GM19240 (cell line): ENCODE measurements around the gene SCNN1A.

ENCODE experiments used
- DNase-seq: peaks from one replicate; pipeline ENCODE4 v3.0.0; 2011; ENCODE audit warnings: low spot score; ENCODE audit not compliant: insufficient read length

Gene SCNN1A

DNA sequence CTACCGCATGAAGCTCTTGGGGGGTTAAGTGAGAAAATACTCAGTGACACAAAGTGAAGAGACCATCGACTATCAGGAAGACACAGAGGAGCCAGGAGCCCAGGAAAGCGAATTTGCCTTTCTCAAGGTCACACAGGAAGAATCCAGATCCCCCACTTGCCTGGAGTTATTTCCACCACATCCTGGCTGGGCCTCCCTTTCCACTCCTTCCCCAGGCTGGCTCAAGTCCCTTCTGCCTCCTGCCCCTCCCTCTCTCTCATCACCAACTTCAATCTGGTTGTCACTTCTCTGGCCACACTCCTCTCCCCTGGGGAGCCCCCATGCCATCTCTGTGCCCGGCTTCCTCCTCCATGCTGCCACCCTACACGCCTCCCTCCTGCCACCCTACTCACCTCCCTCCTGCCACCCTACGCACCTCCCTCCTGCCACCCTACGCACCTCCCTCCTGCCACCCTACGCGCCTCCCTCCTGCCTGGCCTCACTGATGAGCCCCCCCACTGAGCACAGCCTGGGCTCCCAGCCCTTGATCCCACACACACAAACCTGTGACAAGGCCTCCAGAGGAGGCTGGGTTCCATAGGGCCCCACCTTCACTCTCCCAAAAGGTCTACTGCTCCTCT is 6.3 kb downstream of the SCNN1A start:
- no peak for DNase-seq

GRCh38 chr12:6367969-6368892 is 7.1 kb downstream of the SCNN1A start:
- DNase-seq = no peak

DNA sequence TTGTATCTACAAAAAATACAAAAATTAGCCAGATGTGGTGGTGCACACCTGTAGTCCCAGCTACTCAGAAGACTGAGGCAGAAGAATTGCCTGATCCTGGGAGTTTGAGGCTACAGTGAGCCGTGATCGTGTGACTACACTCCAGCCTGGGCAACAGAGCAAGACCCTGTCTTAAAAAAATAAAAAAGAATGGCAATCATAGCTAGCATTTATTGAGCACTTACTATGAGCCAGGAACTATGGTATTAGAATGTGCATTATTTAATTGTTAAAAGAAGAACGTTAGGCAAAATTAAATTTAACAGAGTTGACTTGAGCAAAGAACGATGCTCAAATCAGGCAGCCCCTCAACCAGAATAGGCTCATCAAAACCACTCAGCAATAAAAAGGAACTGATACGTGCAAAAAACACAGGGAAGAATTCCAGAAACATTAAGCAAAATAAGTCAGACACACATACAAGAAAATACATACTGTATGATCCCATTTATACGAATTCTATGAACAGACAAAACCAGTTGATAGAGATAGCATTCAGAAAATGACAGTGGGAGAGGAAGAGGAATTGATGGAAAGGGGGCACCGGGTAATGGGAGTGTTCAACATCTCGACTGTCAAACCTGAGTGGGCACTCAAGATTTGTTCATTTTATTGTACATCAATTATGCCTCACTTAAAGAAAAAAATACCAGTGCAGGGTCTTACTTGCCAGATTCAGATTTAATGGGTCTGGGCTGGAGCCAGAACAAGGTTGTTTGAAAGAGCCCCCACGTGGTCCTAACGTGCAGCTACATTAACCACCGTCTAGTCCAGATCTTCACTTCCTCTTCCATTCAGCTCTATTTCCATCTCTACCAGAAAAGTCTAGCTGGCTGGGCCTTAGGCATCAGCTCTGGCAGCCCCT is 8.0 kb downstream of the SCNN1A start:
- peak; percentile 73 for DNase-seq

- DNase-seq = no peak
Observed at GRCh38 chr12:6364044-6364374, 11.4 kb downstream of the SCNN1A start.

DNA sequence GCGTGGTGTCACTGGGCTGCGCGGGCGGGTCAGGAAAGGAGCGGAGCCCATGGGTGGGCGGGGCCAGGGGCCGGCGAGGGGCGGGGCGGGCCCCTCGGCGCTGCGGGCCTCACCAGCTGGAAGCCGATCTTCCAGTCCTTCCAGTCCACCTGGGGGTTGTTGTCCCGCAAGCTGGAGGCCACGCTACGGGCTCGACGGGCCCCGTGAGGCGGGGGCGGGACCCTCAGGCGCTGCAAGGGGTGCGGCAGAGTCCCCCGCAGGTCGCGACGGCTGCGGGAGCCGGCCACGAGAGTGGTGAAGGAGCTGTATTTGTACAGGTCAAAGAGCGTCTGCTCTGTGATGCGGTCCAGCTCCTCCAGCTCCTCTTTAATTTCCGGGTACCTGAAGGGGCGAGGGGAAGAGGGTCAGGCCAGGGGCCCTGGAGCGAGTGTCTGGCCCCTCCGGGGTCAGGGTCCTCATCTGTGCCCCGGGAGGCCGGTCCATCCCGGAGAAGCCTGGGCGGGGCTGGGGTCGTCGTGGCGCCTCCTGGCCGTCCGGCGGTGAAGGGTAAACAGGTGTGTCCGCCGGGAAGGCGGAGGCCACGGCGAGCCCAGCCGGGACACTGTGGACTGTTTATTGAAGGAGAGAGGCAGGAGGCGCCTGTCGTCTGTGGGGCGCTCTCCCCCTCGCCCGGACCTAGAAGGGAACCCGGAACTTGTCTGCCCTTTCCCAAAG is 11.9 kb downstream of the SCNN1A start:
- peak; percentile 77 for DNase-seq

- no peak for DNase-seq
Observed at GRCh38 chr12:6363010-6363329, 12.4 kb downstream of the SCNN1A start.

GRCh38 chr12:6362403-6362802 is 13.0 kb downstream of the SCNN1A start:
- no peak for DNase-seq

- no peak for DNase-seq
Observed at GRCh38 chr12:6361834-6362233, 13.5 kb downstream of the SCNN1A start.

DNA sequence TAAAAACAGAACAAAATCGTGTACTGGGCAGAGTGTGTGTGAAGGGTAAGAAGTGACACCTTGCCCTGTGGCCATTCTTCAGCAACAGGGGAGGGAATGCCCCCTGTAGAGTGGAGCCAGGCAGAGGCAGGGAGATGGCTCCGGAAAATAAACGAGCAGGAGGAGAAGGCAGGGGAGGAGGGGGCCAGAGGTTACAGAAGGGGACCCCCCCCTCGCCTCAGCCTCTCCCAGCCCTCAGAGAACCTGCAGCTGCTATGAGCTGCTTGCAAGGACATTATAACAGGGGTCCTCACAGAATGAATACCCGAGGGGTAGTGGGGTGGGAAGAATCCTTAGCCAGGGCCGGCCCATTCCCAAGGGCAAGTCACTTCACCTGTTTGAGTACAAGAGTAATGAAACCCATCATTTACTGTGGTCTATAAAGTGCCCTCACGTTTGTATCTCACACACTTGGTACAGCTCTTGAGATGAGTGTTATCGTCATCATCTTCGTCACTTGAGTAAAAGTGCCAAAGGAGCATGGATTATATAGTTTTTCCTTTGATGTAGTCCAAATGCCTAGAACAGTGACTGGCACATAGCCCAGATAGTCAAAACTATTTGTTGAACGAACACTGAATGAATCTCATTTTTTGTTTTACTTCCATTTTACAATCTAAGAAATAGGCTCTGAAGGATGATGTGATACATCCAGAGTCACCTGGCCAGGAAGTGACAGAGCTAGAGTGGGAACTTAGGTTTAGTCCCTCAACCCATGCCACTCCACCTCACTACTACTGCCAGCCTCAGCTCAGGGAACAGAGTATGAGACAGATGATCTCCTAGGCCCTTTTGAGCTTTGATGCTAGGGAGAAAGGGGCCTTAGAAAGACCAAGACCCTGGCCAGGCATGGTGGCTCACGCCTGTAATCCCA is 14.5 kb downstream of the SCNN1A start:
- DNase-seq = no peak

GRCh38 chr12:6360080-6360571 is 15.2 kb downstream of the SCNN1A start:
- no peak for DNase-seq

DNA sequence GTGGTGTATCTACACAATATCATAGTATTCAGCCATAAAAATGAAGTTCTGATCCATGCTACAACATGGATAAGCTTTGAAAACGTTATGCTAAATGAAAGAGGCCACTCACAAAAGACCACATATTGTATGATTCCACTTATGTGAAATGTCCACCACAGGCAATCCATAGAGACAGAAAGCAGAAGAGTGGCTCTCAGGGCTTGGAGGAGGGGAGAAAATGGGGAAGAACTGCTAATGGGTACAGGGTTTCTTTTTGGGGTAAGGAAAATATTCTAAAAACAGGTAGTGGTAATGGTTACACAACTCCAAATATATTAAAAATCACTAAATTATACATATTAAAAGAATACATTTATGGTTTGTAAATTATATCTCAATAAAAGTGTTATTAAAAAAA is 16.5 kb downstream of the SCNN1A start:
- DNase-seq = no peak

DNA sequence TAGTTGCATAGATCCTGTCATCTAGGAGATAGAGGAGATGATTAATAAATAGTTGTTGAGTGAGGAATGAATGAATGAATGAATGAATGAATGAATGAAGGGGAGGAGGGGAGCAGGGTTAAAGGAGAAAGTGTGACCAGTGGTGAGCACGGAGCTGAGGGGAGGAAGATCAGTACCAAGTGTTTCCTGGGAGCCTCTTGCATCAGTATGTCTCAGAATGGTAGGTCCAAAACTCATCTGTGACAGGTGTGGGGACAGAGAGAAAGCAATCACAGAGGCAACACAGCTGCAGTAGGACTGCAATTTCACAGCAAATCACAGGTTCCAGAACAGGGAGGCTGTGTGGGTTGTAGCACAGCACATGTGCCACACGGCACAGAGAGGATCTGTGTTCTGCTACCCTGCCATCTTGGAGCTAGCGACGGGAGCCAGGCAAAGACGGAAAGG is 19.0 kb downstream of the SCNN1A start:
- DNase-seq = no peak

GRCh38 chr12:6355491-6356373 is 19.6 kb downstream of the SCNN1A start:
- DNase-seq = no peak

DNA sequence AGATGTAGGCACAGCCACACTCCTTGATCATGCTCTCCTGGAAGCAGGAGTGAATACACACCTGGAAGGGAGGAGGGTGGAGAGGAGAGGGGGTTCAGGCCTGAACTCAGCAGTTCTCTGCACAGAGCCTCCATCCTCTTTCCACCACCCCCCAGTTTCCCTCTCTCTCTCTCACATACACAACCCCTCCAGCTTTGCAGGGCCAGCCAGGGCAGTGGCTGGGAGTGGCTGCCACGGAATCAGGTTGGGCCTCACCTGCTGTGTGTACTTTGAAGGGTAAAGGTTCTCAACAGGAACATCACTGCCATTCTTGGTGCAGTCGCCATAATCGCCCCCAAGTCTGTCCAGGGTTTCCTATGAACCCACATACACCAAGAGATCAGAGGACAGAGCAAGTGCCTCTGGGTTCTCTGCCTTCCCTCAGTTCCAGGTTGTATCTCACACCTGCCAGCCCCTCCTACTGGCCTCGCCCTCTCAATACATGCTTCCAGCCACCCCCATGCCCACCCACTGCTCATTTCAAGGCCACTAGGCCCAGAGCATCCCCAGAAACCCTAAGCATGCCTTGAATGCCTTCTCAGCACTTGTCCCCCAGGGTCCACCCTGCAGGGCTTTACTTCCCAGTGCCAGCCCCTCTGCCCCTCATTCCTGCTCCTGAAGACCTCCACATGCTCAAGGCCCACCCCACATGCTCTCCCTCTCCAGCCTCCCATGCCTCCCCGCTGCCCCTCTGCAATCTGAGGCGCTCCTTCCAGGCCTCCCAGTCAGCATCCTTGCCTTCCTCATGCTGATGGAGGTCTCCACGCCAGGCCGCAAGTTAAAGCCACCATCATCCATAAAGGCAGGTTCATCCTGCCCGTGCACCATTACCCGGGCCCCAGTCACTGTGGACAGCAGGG is 20.6 kb downstream of the SCNN1A start:
- no peak for DNase-seq

GRCh38 chr12:6352193-6353173 is 22.9 kb downstream of the SCNN1A start:
- DNase-seq = no peak

DNA sequence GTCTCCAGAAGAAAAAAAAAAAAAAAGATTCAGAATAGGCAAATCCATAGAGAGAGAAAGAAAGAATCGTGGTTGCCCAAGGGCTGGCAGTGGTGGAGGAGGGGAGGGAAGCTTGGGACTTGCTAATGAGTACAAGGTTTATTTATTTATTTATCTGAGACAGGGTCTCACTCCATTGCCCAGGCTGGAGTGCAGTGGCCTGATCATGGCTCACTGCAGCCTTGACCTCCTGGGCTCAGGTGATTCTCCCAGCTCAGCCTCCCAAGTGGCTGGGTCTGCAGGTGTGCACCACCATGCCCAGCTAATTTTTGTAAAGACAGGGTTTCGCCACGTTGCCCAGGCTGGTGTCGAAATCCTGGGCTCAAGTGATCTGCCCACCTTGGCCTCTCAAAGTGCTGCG is 23.7 kb downstream of the SCNN1A start:
- DNase-seq = no peak
